MM.1S (cell line): ENCODE data around the gene HS1BP3.

Experiments
- DNase-seq: peaks from one replicate; pipeline ENCODE4 v3.0.0-alpha.2; 2015
- H2AFZ ChIP-seq: fragments of 300-600 bp; sonication (generic); 2 replicates; pipeline ENCODE4 v1.6.0; 2016; ENCODE audit warnings: antibody characterized with exemption, low read length
- H3F3A ChIP-seq: fragments of 300-600 bp; sonication (generic); 2 replicates; pipeline ENCODE4 v1.6.1; 2016; ENCODE audit warnings: mild to moderate bottlenecking, antibody characterized with exemption, low read length, moderate library complexity, mixed read lengths; ENCODE audit not compliant: insufficient read depth
- H3K27ac ChIP-seq: fragments of 300-600 bp; sonication (generic); 2 replicates; pipeline ENCODE4 v1.5.1; 2016; ENCODE audit warnings: mild to moderate bottlenecking, low read length
- H3K27me3 ChIP-seq: fragments of 300-600 bp; sonication (generic); replicated peaks from 2 replicates; pipeline ENCODE4 v1.6.0; 2016; ENCODE audit warnings: low read length; ENCODE audit not compliant: insufficient read depth
- H3K36me3 ChIP-seq: fragments of 300-600 bp; sonication (generic); replicated peaks from 2 replicates; pipeline ENCODE4 v1.6.1; 2016; ENCODE audit warnings: mild to moderate bottlenecking, low read length, mixed read lengths; ENCODE audit not compliant: insufficient read depth
- H3K4me1 ChIP-seq: fragments of 300-600 bp; sonication (generic); 2 replicates; pipeline ENCODE4 v1.6.1; 2016; ENCODE audit warnings: low read length, mixed read lengths
- H3K4me2 ChIP-seq: fragments of 300-600 bp; sonication (generic); 2 replicates; pipeline ENCODE4 v1.6.0; 2016; ENCODE audit warnings: low read depth, low read length
- H3K4me3 ChIP-seq: fragments of 300-600 bp; sonication (generic); 2 replicates; pipeline ENCODE4 v1.5.1; 2016; ENCODE audit warnings: low read length, mixed read lengths
- H3K79me2 ChIP-seq: fragments of 300-600 bp; sonication (generic); 2 replicates; pipeline ENCODE4 v1.6.1; 2016; ENCODE audit warnings: mixed run types, low read length, mixed read lengths
- H3K9ac ChIP-seq: fragments of 300-600 bp; sonication (generic); 2 replicates; pipeline ENCODE4 v1.6.1; 2016; ENCODE audit warnings: low read length, mixed read lengths
- H3K9me2 ChIP-seq: fragments of 300-600 bp; sonication (generic); replicated peaks from 2 replicates; pipeline ENCODE4 v1.6.1; 2016; ENCODE audit warnings: mild to moderate bottlenecking, low read length, mixed read lengths; ENCODE audit not compliant: insufficient read depth
- H3K9me3 ChIP-seq: fragments of 300-600 bp; sonication (generic); replicated peaks from 2 replicates; pipeline ENCODE4 v1.6.1; 2016; ENCODE audit warnings: mild to moderate bottlenecking, low read length, mixed read lengths; ENCODE audit not compliant: insufficient read depth
- H4K20me1 ChIP-seq: fragments of 300-600 bp; sonication (generic); 2 replicates; pipeline ENCODE4 v1.6.1; 2016; ENCODE audit warnings: mild to moderate bottlenecking, low read length, moderate library complexity, mixed read lengths; ENCODE audit not compliant: insufficient read depth
- EZH2 ChIP-seq: fragments of 300-600 bp; sonication (generic); optimal IDR thresholded peaks from 2 replicates; pipeline ENCODE3; 2017; ENCODE audit warnings: low read depth, mild to moderate bottlenecking, antibody characterized with exemption, low read length, mixed read lengths
- EZH2phosphoT487 ChIP-seq: fragments of 300-600 bp; sonication (generic); IDR thresholded peaks from 2 replicates; pipeline ENCODE4 v1.6.1; 2018; ENCODE audit warnings: antibody characterized with exemption, low read length
- TF ChIP-seq, protein P1 (sequence below): fragments of 300-600 bp; sonication (generic); IDR thresholded peaks from 2 replicates; pipeline ENCODE4 v1.5.1; 2016; ENCODE audit warnings: antibody characterized with exemption, low read length, mixed read lengths

Gene HS1BP3

DNA sequence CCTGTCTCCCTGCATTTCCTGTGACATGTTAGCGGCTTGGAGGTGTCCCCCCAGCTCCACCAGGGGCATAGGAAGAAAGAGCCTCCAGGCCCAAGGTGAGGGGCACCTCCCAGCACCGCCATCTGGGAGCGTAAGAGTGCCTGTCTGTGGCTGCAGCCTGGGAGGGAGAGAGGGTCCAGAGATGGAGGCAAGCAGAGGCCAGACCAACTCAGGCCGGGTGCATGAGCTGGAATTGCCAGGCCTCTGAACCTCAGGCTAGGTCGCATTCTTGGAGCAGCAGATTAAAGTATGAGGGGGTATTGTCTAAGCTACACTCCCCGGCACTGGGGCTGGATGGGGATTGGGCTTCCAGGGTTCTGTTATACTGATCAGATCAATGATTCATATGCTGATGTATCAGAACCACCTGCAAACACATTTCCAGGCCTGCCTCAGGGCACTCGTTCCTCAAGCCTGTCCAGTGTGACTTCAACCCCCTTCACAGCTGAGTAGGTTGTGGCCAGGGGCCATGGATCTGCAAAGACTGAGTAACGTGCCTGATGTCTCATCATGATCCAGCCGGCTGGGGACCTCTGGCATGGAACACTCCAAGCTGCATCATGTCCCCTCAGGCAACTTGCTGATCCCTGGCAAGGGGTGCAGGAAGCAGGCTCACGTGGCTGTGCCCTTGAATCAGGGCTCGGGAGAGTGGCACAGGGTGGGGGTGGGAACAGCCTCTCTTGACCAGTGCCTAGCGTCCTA is 73.2 kb downstream of the HS1BP3 start:
- Histone ChIP-seq H3K4me3 (no peak overlapping the region), H3K36me3 (no peaks in the 10 kb centered on the region), H3K27ac (peak overlapping the region; percentile 92; the same call in 1 of the 2 replicates), H4K20me1 (no peaks in the 10 kb centered on the region), H3K4me2 (peak overlapping the region; percentile 64; the same call in 1 of the 2 replicates), H3K27me3 (no peaks in the 10 kb centered on the region), H2AFZ (no peak overlapping the region), H3F3A (peaks cover 6% of the 10 kb centered on the region; the same call in 1 of the 2 replicates), H3K79me2 (no peaks in the 10 kb centered on the region), H3K9ac (no peak overlapping the region), H3K9me3 (no peaks in the 10 kb centered on the region), H3K9me2 (no peaks in the 10 kb centered on the region), H3K4me1 (peaks cover 38% of the 10 kb centered on the region)
- TF ChIP-seq EZH2phosphoT487 (no peak), EZH2 (no peak)
- TF ChIP-seq, protein P1, sequence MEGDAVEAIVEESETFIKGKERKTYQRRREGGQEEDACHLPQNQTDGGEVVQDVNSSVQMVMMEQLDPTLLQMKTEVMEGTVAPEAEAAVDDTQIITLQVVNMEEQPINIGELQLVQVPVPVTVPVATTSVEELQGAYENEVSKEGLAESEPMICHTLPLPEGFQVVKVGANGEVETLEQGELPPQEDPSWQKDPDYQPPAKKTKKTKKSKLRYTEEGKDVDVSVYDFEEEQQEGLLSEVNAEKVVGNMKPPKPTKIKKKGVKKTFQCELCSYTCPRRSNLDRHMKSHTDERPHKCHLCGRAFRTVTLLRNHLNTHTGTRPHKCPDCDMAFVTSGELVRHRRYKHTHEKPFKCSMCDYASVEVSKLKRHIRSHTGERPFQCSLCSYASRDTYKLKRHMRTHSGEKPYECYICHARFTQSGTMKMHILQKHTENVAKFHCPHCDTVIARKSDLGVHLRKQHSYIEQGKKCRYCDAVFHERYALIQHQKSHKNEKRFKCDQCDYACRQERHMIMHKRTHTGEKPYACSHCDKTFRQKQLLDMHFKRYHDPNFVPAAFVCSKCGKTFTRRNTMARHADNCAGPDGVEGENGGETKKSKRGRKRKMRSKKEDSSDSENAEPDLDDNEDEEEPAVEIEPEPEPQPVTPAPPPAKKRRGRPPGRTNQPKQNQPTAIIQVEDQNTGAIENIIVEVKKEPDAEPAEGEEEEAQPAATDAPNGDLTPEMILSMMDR: no peak
- DNase-seq: no peak

GRCh38 chr2:20576598-20577115 is 74.2 kb downstream of the HS1BP3 start:
- Histone ChIP-seq H3K79me2 (no peaks in the 10 kb centered on the region), H3K36me3 (no peaks in the 10 kb centered on the region), H3K9ac (peak overlapping the region; percentile 54), H3K9me3 (no peaks in the 10 kb centered on the region), H3K27ac (peak overlapping the region; percentile 92), H3K4me3 (peak overlapping the region; percentile 22), H4K20me1 (no peaks in the 10 kb centered on the region), H3F3A (peaks cover 6% of the 10 kb centered on the region; the same call in 1 of the 2 replicates), H2AFZ (peak overlapping the region; percentile 57), H3K4me1 (peaks cover 38% of the 10 kb centered on the region), H3K27me3 (no peaks in the 10 kb centered on the region), H3K4me2 (peak overlapping the region; percentile 64), H3K9me2 (no peaks in the 10 kb centered on the region)
- TF ChIP-seq, protein P1: no peak
- TF ChIP-seq EZH2phosphoT487 (no peak), EZH2 (no peak)
- peak; percentile 96 for DNase-seq

GRCh38 chr2:20575935-20576597 is 74.8 kb downstream of the HS1BP3 start:
- Histone ChIP-seq H3K4me1 (peaks cover 38% of the 10 kb centered on the region), H2AFZ (peak overlapping the region; percentile 57)

More at GRCh38 chr2:20575935-20576597, 74.8 kb downstream of the HS1BP3 start:
- Histone ChIP-seq H3K27ac (peak overlapping the region; percentile 92), H3F3A (peaks cover 6% of the 10 kb centered on the region; the same call in 1 of the 2 replicates), H3K79me2 (no peaks in the 10 kb centered on the region), H3K9me3 (no peaks in the 10 kb centered on the region), H3K4me3 (no peak overlapping the region), H3K27me3 (no peaks in the 10 kb centered on the region), H3K9me2 (no peaks in the 10 kb centered on the region), H4K20me1 (no peaks in the 10 kb centered on the region), H3K36me3 (no peaks in the 10 kb centered on the region), H3K9ac (peak overlapping the region; percentile 54), H3K4me2 (peak overlapping the region; percentile 64)
- no peak for DNase-seq
- TF ChIP-seq, protein P1: no peak
- TF ChIP-seq EZH2phosphoT487 (no peak), EZH2 (no peak)
